Left ventricle myocardium inferior (tissue), 1 donor: ENCODE data around the gene FLOT2. TPM values are rescaled to one million over a fixed set of nuclear protein-coding genes. Genes with fewer than 3 reads are reported as not detected.

Experiments
- microRNA-seq: library from miRNA; unstranded; fragments of <30 nt; microRNA quantifications from one replicate; pipeline ENCODE4 v1.2.0, GENCODE V29; 2020
- total RNA-seq: library from RNA; stranded (reverse); fragmentation: NEBNext Ultra II Directional; extraction: Animal tissue kit (Norgen Biotek cat#: 25700); gene quantifications from one replicate; pipeline ENCODE4 v1.2.1, GENCODE V29; 2021
- donor health status: DM: no; HTN: yes; CAD: no; lungs with severe emphysema.

The FLOT2 gene
- total RNA-seq, 1 donor from 2014 or later: 84.2 TPM

Small RNAs within 50 kb of the gene (microRNA-seq; reads per million reads assigned to microRNA genes)
- not detected for gene MIR451B

Other genes with a start within 250 kb of the FLOT2 start
- 34.0 TPM for gene SDF2, start 235.8 kb downstream of the FLOT2 start, total RNA-seq
- gene SUPT6H, start 235.5 kb downstream of the FLOT2 start, total RNA-seq: 44.8 TPM
- gene PROCA1, start 185.8 kb downstream of the FLOT2 start, total RNA-seq: 1.3 TPM
- gene RAB34, start 179.9 kb downstream of the FLOT2 start, total RNA-seq: 13.1 TPM
- 840 TPM for gene RPL23A, start 177.7 kb downstream of the FLOT2 start, total RNA-seq
- 3.1 TPM for gene TLCD1, start 171.5 kb downstream of the FLOT2 start, total RNA-seq
- gene NEK8, start 168.9 kb downstream of the FLOT2 start, total RNA-seq: 1.4 TPM
- 3.5 TPM for gene TRAF4, start 153.7 kb downstream of the FLOT2 start, total RNA-seq
- 17.5 TPM for gene FAM222B, start 54.9 kb downstream of the FLOT2 start, total RNA-seq
- gene ERAL1, start 42.7 kb downstream of the FLOT2 start, total RNA-seq: 35.4 TPM
- gene DHRS13, start 5.3 kb upstream of the FLOT2 start, total RNA-seq: 3.1 TPM
- gene PHF12, start 53.8 kb upstream of the FLOT2 start, total RNA-seq: 17.2 TPM
- gene SEZ6, start 108.3 kb upstream of the FLOT2 start, total RNA-seq: not detected
- gene PIPOX, start 145.4 kb upstream of the FLOT2 start, total RNA-seq: 0.60 TPM